WTC11 (cell line): Measurements from ENCODE around the gene PAQR9.

ENCODE experiments used
- NR3C1 ChIP-seq: sonication (generic); formaldehyde crosslinking; conservative IDR thresholded peaks from 2 replicates; pipeline ENCODE4 v1.8.1; 2023; ENCODE audit warnings: low read depth, mild to moderate bottlenecking, missing genetic modification reagents
- TEAD4 ChIP-seq: sonication (generic); formaldehyde crosslinking; IDR thresholded peaks from 2 replicates; pipeline ENCODE4 v1.8.0; 2022; ENCODE audit warnings: mild to moderate bottlenecking, missing genetic modification reagents
- TF ChIP-seq, protein P1 (sequence below): fragments of 200-600 bp; IDR thresholded peaks from 2 replicates; pipeline ENCODE4 v1.8.0; 2022; ENCODE audit warnings: antibody characterized with exemption

DNA sequence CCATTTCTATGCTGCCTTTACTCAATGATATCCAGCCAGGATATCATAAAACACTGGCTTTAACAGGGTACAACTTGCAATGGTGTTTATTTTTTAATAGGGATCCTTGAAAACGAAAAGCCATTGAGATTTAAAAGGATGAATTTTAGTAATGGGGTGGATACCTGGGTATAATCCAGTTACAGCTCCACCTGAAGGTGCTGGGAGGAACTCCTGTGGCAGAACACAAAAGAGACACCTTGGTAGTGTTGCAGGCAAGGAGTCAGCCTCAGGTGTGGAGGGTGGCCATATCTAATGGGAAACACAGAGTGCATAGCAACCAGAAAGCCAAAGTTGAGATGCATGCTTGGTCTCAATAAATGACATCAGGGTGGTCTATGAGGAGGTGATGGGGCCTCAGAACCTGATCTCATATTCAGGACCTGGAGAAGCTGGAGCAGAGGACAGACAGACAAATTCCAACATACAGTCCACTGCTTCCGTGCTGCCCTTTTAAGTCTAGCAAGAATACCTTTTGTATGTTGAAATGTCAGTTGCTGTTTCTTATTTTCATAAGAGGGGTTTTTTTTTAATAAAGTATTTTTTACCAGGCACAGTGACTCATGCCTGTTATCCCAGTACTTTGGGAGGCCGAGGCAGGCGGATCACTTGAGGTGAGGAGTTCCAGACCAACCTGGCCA is 12.0 kb upstream of the PAQR9 start:
- TF ChIP-seq, protein P1, sequence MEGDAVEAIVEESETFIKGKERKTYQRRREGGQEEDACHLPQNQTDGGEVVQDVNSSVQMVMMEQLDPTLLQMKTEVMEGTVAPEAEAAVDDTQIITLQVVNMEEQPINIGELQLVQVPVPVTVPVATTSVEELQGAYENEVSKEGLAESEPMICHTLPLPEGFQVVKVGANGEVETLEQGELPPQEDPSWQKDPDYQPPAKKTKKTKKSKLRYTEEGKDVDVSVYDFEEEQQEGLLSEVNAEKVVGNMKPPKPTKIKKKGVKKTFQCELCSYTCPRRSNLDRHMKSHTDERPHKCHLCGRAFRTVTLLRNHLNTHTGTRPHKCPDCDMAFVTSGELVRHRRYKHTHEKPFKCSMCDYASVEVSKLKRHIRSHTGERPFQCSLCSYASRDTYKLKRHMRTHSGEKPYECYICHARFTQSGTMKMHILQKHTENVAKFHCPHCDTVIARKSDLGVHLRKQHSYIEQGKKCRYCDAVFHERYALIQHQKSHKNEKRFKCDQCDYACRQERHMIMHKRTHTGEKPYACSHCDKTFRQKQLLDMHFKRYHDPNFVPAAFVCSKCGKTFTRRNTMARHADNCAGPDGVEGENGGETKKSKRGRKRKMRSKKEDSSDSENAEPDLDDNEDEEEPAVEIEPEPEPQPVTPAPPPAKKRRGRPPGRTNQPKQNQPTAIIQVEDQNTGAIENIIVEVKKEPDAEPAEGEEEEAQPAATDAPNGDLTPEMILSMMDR, result peak; percentile 22; the same call in 1 of the 2 replicates
- no peak for TF ChIP-seq TEAD4 (CRISPR knock-in tag)
- no peak for TF ChIP-seq NR3C1 (CRISPR knock-in tag)
